ENCODE measurements around the gene WDR37. TPM values are rescaled to one million over a fixed set of nuclear protein-coding genes. Genes with fewer than 3 reads are reported as not detected.

WDR37 gene
- total RNA-seq, 2 experiments from 2014 or later = 22.0 to 26.4 TPM

Other genes starting within 250 kb of the WDR37 start
- 100 to 1,000 TPM; 126 to 135 TPM for gene LARP4B, start 124.7 kb upstream of the WDR37 start, total RNA-seq
- 10 to 100 TPM; 66.1 to 88.2 TPM for gene GTPBP4, start 68.0 kb upstream of the WDR37 start, total RNA-seq
- gene IDI2, start 30.5 kb upstream of the WDR37 start, total RNA-seq = not detected
- 10 to 100 TPM; 60.8 to 75.8 TPM for gene IDI1, start 7.3 kb upstream of the WDR37 start, total RNA-seq